SK-N-MC (cell line): ENCODE data around the gene ALOX5AP.

Experiments used
- EZH2 ChIP-seq: fragments of 200-600 bp; sonication (generic); IDR thresholded peaks from one replicate; pipeline ENCODE4 v1.6.1; 2017; ENCODE audit warnings: antibody characterized with exemption
- POLR2AphosphoS5 ChIP-seq: IDR thresholded peaks from 2 replicates; pipeline ENCODE4 v1.6.1; 2012; ENCODE audit warnings: mild to moderate bottlenecking, low read depth, low read length, borderline replicate concordance

DNA sequence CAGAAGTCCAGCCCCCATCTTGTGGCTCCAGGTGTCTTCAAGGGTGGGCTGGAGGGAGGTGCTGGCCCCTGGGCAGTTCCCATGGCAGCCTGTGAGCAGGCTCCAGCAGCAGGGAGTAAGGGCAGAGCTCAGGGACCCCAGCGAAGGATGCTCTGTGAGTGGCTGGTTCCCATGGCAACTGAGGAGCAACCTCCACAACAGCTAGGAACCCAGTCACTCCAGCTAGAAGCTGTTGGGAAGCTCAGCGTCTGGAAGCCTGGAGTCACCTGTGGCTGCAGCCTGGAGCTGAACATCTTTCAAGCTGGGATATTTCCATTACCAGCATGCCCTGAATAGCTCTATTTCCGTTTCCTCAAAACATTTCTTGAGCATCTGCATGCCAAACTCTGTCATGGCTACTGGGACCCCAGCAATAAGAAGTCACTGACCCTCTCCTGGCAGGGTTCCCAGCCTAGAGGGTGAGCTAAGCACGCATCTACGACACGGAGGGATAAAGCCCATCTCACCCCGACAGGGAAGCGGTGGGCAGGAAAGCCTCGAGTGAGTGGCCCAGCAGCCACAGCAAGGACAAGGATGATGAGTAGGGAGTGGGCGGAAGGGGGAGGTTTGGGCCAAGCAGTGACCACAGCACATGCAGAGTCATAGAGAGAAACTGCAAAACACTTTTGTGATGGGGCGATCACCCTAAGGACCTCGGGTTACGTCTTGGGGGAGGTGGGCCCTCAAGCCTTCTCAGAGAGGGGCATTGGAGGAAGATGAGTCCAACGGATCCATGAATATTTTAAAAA is 52.6 kb downstream of the ALOX5AP start:
- no peak for TF ChIP-seq POLR2AphosphoS5
- TF ChIP-seq EZH2: no peak
